ENCODE measurements around the gene SCML1. TPM values are rescaled to one million over a fixed set of nuclear protein-coding genes. Genes with fewer than 3 reads are reported as not detected.

Gene SCML1
- polyA plus RNA-seq, 1 donor (not counting 4 experiments of a cell fraction or from before 2014, with no cell fraction given): 19.9 TPM

GRCh38 chrX:17721715-17722114, 15.6 kb upstream of the SCML1 start:
- Histone ChIP-seq H3K79me2 (ENCODE audit: control insufficient read depth, insufficient read depth, low read length) (no peaks in the 10 kb centered on the region), H3K27ac (ENCODE audit: control insufficient read depth, insufficient read depth, low read length) (no peak overlapping the region), H4K20me1 (ENCODE audit: control insufficient read depth, extremely low read depth, insufficient read depth, low read length) (no peaks in the 10 kb centered on the region), H3K9me3 (ENCODE audit: control insufficient read depth, low read depth, low read length) (no peaks in the 10 kb centered on the region), H3K27me3 (ENCODE audit: control insufficient read depth, extremely low read depth, insufficient read depth, low read length) (no peaks in the 10 kb centered on the region), H3K9me1 (ENCODE audit: control insufficient read depth, extremely low read depth, insufficient read depth, low read length) (no peaks in the 10 kb centered on the region), H3K4me2 (ENCODE audit: control insufficient read depth, extremely low read depth, insufficient read depth, low read depth, low read length) (no peak overlapping the region), H3K36me3 (ENCODE audit: control insufficient read depth in 2 of 2, extremely low read depth in 1 of 2, insufficient read depth in 2 of 2, low read length in 2 of 2) (peaks cover 0 to 1% of the 10 kb centered on the region in 2 experiments), H2AFZ (ENCODE audit: control insufficient read depth, low read length) (no peak overlapping the region), H3K4me3 (ENCODE audit: control insufficient read depth in 2 of 3, extremely low read depth in 1 of 3, insufficient read depth in 2 of 3, low read depth in 1 of 3, low read length in 3 of 3) (no peak overlapping the region), H3K9ac (ENCODE audit: control insufficient read depth, extremely low read depth, insufficient read depth, low read length) (no peak overlapping the region), H3K4me1 (ENCODE audit: control insufficient read depth, extremely low read depth, insufficient read depth, low read length) (no peaks in the 10 kb centered on the region)
- no peak for TF ChIP-seq EZH2 (IDR thresholded peaks at IDR 0.05; ENCODE audit: low read length)
- no peak for TF ChIP-seq CTCF (optimal IDR thresholded peaks at IDR 0.05 in 1 of 3, IDR thresholded peaks at IDR 0.05 in 1 of 3, conservative IDR thresholded peaks at IDR 0.05 in 1 of 3; ENCODE audit: extremely low read depth in 1 of 3, insufficient read depth in 2 of 3, low read length in 3 of 3)
- dilution Hi-C loops (cut with MboI; ENCODE audit: extremely low pct_ligation_motif_present, low sequenced_read_pairs): no loop called here
- DNase-seq (ENCODE audit: low read depth, low spot score) (no peak), FAIRE-seq (no peak)

- Histone ChIP-seq H3K79me2 (ENCODE audit: control insufficient read depth, insufficient read depth, low read length) (no peaks in the 10 kb centered on the region), H3K4me1 (ENCODE audit: control insufficient read depth, extremely low read depth, insufficient read depth, low read length) (no peaks in the 10 kb centered on the region), H3K9me3 (ENCODE audit: control insufficient read depth, low read depth, low read length) (no peaks in the 10 kb centered on the region), H3K27ac (ENCODE audit: control insufficient read depth, insufficient read depth, low read length) (no peak overlapping the region), H3K36me3 (ENCODE audit: control insufficient read depth in 2 of 2, extremely low read depth in 1 of 2, insufficient read depth in 2 of 2, low read length in 2 of 2) (peaks cover 0 to 1% of the 10 kb centered on the region in 2 experiments), H3K9me1 (ENCODE audit: control insufficient read depth, extremely low read depth, insufficient read depth, low read length) (no peaks in the 10 kb centered on the region), H3K4me3 (ENCODE audit: control insufficient read depth in 2 of 3, extremely low read depth in 1 of 3, insufficient read depth in 2 of 3, low read depth in 1 of 3, low read length in 3 of 3) (no peak overlapping the region), H4K20me1 (ENCODE audit: control insufficient read depth, extremely low read depth, insufficient read depth, low read length) (no peaks in the 10 kb centered on the region), H2AFZ (ENCODE audit: control insufficient read depth, low read length) (no peak overlapping the region), H3K4me2 (ENCODE audit: control insufficient read depth, extremely low read depth, insufficient read depth, low read depth, low read length) (no peak overlapping the region), H3K9ac (ENCODE audit: control insufficient read depth, extremely low read depth, insufficient read depth, low read length) (no peak overlapping the region), H3K27me3 (ENCODE audit: control insufficient read depth, extremely low read depth, insufficient read depth, low read length) (no peaks in the 10 kb centered on the region)
- dilution Hi-C loops (cut with MboI; ENCODE audit: extremely low pct_ligation_motif_present, low sequenced_read_pairs): no loop called here
- FAIRE-seq (no peak), DNase-seq (ENCODE audit: low read depth, low spot score) (no peak)
- TF ChIP-seq EZH2 (IDR thresholded peaks at IDR 0.05; ENCODE audit: low read length) (no peak), CTCF (optimal IDR thresholded peaks at IDR 0.05 in 1 of 3, IDR thresholded peaks at IDR 0.05 in 1 of 3, conservative IDR thresholded peaks at IDR 0.05 in 1 of 3; ENCODE audit: extremely low read depth in 1 of 3, insufficient read depth in 2 of 3, low read length in 3 of 3) (no peak)
Observed at GRCh38 chrX:17725181-17725580, 12.1 kb upstream of the SCML1 start.
